ENCODE measurements around the gene LYSMD4.

- no peak for TF ChIP-seq CTCF (IDR thresholded peaks at IDR 0.05 in 8 of 11, conservative IDR thresholded peaks at IDR 0.05 in 3 of 11)
- no peak for TF ChIP-seq POLR2A (IDR thresholded peaks at IDR 0.05)
Measured at GRCh38 chr15:99721104-99721778, 12.0 kb downstream of the LYSMD4 start.

Data from spleen (tissue), 7 donors.